ENCODE measurements around the gene ATG2B. TPM values are rescaled to one million over a fixed set of nuclear protein-coding genes. Genes with fewer than 3 reads are reported as not detected.
A peak's percentile ranks its signal among the peaks of the same experiment; 100 is the strongest.

Gene ATG2B
- total RNA-seq, 1 donor from 2014 or later: 16.0 TPM

DNA sequence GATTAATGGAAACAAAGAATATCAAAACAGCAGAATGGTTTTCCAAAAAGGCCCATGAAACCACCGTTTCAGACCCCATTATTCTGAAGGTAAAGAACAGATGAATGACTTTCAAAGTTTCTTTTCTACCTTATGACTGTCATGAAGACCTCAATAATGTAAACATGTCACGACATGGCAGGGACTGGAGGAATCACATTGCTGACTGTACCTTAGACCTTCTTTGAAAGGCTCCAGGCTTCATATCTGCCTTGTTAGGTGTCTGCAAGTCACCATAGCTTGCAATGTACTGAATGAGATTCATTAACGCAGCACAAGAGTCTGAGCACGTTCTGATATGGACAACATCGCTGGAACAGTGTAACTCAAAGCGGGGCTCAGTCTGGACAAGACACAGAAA, 52.2 kb downstream of the ATG2B start:
- DNase-seq (ENCODE audit: low read depth, low spot score): no peak

DNA sequence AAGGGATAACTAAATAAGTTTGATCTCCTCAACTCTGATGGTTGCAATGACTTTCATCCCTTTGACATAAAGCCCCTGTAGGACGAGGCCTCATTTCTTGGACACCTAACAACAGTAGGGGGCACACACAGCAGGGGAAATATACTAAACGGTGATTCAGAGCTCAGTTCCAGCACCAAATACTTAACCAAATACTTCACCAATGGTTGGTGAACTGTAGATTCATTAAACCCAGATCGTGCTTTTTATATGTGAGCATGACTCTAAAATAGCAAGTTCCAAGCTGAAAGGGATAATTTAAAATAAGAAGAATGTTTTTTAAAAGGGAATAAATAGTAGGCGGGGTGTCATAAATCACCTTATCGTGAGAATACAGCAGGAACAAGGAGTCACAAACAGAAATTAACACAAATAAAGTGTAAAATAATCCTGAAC, 53.2 kb downstream of the ATG2B start:
- DNase-seq (ENCODE audit: low read depth, low spot score): no peak

- no peak for DNase-seq (ENCODE audit: low read depth, low spot score)
Observed at GRCh38 chr14:96309133-96309895, 53.8 kb downstream of the ATG2B start.

- no peak for DNase-seq (ENCODE audit: low read depth, low spot score)
Observed at GRCh38 chr14:96307434-96307833, 55.7 kb downstream of the ATG2B start.

DNA sequence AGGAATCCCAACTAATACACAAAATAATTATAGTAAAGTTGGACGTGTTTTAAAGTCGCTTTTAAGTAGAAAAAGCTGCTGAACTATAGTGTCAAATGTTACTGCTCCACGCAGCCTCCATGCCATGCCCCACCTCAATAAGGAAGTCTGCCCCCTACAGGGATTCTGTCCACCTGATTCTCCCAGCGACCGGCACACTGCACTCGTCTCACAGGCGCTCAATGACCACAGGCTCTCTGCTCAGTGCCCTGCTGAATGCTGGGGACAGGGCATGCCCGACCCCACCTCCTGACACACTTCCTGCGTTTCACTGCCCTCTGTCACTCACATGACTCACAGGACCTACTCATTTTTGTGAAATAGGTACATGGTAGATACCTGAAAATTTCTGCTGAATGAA, 58.2 kb downstream of the ATG2B start:
- no peak for DNase-seq (ENCODE audit: low read depth, low spot score)

DNA sequence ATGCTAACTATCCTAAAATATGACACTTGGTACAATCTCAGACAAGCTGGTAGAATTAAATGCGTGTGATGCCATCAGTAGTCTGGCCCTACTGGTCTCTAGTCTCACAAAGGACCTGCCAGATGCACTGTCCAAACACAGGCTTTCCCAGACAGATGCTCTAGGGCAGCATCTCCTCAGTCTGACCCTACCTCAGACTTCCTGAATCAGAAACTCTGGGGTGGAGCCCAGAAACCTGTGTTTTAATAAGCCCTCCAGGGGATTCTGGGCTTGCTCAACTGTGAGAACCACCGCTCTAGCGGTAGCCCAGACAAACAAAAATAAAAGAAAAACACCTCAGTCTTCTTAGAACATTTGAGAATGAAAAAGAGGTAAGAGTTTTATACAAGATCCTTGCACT, 59.2 kb downstream of the ATG2B start:
- no peak for DNase-seq (ENCODE audit: low read depth, low spot score)

- DNase-seq (ENCODE audit: low read depth, low spot score): peak; percentile 2
Observed at GRCh38 chr14:96299441-96299840, 63.7 kb downstream of the ATG2B start.

GRCh38 chr14:96297997-96298515, 65.1 kb downstream of the ATG2B start:
- no peak for DNase-seq (ENCODE audit: low read depth, low spot score)

- no peak for DNase-seq (ENCODE audit: low read depth, low spot score)
Observed at GRCh38 chr14:96297000-96297399, 66.1 kb downstream of the ATG2B start.

DNA sequence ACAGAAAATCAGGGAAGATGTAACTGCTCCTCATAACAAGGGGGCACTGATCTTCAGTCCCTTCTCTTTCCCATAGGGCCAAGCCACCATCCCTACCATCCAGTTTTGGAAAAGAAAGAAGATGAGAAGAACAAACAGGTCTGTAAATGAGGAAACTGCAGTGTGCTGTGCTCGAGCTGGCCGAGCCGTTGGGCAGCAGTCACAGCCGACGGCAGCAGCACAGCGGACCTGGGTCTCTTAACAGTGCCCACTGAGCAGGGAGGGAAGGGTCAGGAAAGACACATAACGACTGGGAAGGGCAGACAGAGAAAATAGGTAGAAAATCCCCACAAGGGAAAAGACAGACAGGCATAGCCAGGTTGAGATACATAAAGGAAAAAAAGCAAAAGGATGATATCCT, 68.9 kb downstream of the ATG2B start:
- no peak for DNase-seq (ENCODE audit: low read depth, low spot score)

- no peak for DNase-seq (ENCODE audit: low read depth, low spot score)
Observed at GRCh38 chr14:96287856-96288255, 75.3 kb downstream of the ATG2B start.

DNA sequence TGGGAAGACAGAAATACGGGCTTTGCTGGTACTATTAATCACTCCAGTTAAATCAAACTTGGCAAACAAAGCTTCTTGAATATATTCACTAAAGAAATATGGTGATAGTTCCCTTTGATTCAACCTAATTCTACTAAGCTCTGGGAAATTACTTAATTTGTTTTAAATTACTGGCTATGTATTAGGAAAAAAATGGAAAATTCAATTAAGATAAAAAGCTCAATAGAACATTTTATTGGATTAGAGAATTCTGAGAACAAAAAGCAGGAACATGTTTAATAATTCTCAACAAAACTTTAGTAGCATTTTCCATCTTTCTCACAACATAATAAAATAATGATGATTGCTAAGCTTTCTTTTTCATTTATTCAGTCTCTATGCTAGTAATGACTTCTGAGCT, 76.9 kb downstream of the ATG2B start:
- DNase-seq (ENCODE audit: low read depth, low spot score): no peak

- DNase-seq (ENCODE audit: low read depth, low spot score): no peak
Observed at GRCh38 chr14:96285667-96286066, 77.5 kb downstream of the ATG2B start.

- no peak for DNase-seq (ENCODE audit: low read depth, low spot score)
Observed at GRCh38 chr14:96284430-96284829, 78.7 kb downstream of the ATG2B start.

GRCh38 chr14:96284008-96284407, 79.1 kb downstream of the ATG2B start:
- DNase-seq (ENCODE audit: low read depth, low spot score): no peak

DNA sequence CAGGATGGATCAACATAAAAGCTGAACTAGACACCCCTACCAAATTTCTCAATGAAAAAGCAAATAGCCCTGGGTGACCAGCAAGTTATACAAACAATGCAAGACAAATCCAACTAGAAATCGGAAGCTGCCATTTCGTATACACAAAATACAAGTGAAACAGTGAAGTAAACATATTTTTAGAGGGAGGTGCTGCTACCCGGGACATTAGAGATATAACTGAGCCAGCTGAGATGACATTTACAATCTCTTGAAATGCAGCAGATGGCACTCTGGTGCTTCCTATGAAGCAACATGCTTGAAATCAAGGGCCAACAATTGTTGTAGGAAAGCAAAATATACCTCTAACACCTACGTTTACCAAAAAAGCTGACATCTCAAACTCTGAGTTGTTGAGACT, 81.7 kb downstream of the ATG2B start:
- no peak for DNase-seq (ENCODE audit: low read depth, low spot score)

DNA sequence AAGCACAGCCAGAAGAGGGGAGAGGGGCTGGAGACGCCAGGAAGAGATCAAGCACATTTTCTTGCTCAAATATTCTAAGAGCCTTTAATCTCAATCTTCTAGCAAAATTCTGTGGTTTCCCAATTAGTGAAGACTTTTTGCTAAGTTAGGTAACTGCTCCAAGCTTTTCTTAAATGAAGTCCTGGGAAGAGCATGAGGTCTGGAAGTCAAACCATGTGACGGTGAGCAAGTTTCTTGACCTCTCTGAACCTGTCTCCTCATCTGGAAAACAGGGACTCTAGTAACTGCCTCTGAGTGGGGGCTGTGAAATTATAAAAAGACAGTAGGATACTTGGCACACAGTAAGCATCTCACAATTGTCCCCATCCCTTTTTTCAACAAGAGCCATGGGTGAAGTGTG, 83.0 kb downstream of the ATG2B start:
- DNase-seq (ENCODE audit: low read depth, low spot score): no peak

DNA sequence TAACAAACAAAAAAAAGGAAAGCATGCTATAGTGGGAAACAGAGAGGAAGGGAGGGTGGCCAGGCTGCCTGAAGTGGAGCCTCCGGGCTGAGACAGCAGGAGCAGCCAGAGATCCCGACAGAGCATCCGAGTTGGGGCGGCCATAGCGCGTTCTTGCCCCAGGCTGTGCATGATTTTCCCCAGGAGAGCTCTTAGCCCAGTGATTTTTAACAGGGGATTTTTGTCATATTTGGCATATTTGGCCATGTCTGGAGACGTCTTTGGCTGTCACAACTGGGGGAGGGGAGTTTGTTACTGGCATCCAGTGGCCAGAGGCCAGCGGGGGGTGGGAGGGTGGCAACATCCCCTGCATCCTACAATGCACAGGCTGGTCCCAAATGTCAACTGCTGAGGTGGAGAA, 83.6 kb downstream of the ATG2B start:
- DNase-seq (ENCODE audit: low read depth, low spot score): no peak

DNA sequence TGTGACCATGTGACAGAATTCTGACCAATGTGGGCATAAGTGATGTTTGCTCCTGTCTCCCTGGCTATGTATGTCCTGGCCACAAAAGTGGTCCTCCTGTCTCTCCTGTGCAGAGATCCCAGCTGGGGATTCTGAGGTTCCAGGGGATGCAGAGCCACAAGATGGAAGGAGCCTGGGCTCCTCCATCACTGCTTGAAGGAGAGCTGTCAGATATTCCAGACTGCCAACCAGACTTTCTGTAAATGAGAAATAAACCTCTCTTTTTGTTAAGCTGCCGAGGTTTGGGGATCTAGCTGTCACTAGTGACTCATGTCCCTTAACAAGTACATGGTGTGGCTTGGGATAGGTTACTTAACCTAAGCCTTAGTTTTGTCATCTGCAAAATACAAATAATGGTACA, 85.3 kb downstream of the ATG2B start:
- DNase-seq (ENCODE audit: low read depth, low spot score): no peak

- DNase-seq (ENCODE audit: low read depth, low spot score): peak; percentile 3
Observed at GRCh38 chr14:96275177-96276112, 87.7 kb downstream of the ATG2B start.

- DNase-seq (ENCODE audit: low read depth, low spot score): no peak
Observed at GRCh38 chr14:96274543-96274942, 88.6 kb downstream of the ATG2B start.

DNA sequence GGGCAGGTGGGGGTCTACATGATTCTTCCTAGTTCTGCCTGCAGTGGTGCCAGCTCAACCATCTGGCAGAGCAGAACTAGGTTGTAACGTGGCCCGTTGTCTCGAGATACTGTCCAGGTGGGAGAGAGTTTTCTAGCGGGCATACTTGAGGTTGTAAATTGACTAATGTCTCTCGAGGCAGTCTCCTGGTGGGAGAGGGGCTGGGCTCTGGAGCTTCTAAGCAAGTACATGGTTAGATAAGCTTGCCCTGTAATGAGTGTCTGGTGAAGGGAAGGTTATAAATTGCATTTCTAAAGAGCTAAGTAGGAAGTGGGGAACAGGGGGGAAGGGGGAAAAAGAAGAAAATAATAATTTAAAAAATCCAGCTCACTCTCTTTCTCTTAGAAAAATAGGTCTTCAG, 89.0 kb downstream of the ATG2B start:
- no peak for DNase-seq (ENCODE audit: low read depth, low spot score)
